ENCODE data around the gene KRTAP10-1. TPM values are rescaled to one million over a fixed set of nuclear protein-coding genes. Genes with fewer than 3 reads are reported as not detected.
A peak's percentile ranks its signal among the peaks of the same experiment; 100 is the strongest.

The KRTAP10-1 gene
- total RNA-seq, 1 donor from 2014 or later: not detected

GRCh38 chr21:44511938-44512275 lies 28.1 kb downstream of the KRTAP10-1 start:
- H4K20me1 ChIP-seq (ENCODE audit: low read depth): no peaks in the 10 kb centered on the region
- H3K27me3 ChIP-seq: no peaks in the 10 kb centered on the region
- no peaks in the 10 kb centered on the region for H3K9me3 ChIP-seq (ENCODE audit: low read depth)
- H3F3A ChIP-seq (ENCODE audit: low read depth): no peaks in the 10 kb centered on the region
- H3K36me3 ChIP-seq: no peaks in the 10 kb centered on the region
- no peak overlapping the region for H3K27ac ChIP-seq
- no peak for TF ChIP-seq EZH2phosphoT487 (IDR thresholded peaks at IDR 0.05)
- TF ChIP-seq CTCF (IDR thresholded peaks at IDR 0.05): no peak
- TF ChIP-seq EZH2 (IDR thresholded peaks at IDR 0.05): no peak
- Mint-ChIP-seq H3K36me3 (no peaks in the 10 kb centered on the region), H3K9me3 (no peaks in the 10 kb centered on the region), H3K27ac (no peak overlapping the region), H3K4me1 (no peaks in the 10 kb centered on the region), H3K27me3 (ENCODE audit: insufficient read depth, low read depth) (peaks cover 10% of the 10 kb centered on the region), H3K4me3 (no peak overlapping the region)
- no peak overlapping the region for H2AFZ ChIP-seq (replicated peaks)
- H3K4me2 ChIP-seq: no peak overlapping the region
- no peak overlapping the region for H3K9ac ChIP-seq
- H3K79me2 ChIP-seq (ENCODE audit: low read depth): no peaks in the 10 kb centered on the region
- no peak overlapping the region for H3K4me3 ChIP-seq
- no peaks in the 10 kb centered on the region for H3K4me1 ChIP-seq
- DNase-seq (ENCODE audit: low spot score): no peak

GRCh38 chr21:44511219-44511937 lies 28.6 kb downstream of the KRTAP10-1 start:
- Mint-ChIP-seq H3K27me3 (ENCODE audit: insufficient read depth, low read depth) (peaks cover 4% of the 10 kb centered on the region), H3K9me3 (no peaks in the 10 kb centered on the region), H3K36me3 (no peaks in the 10 kb centered on the region), H3K4me1 (no peaks in the 10 kb centered on the region), H3K4me3 (peak overlapping the region; percentile 50), H3K27ac (no peak overlapping the region)
- Histone ChIP-seq H2AFZ (replicated peaks) (no peak overlapping the region), H3K79me2 (ENCODE audit: low read depth) (no peaks in the 10 kb centered on the region), H3K9me3 (ENCODE audit: low read depth) (no peaks in the 10 kb centered on the region), H3K27me3 (no peaks in the 10 kb centered on the region), H3K4me1 (no peaks in the 10 kb centered on the region), H3K27ac (no peak overlapping the region), H3K4me2 (no peak overlapping the region), H3F3A (ENCODE audit: low read depth) (no peaks in the 10 kb centered on the region), H3K36me3 (no peaks in the 10 kb centered on the region), H4K20me1 (ENCODE audit: low read depth) (no peaks in the 10 kb centered on the region), H3K9ac (no peak overlapping the region), H3K4me3 (no peak overlapping the region)
- DNase-seq (ENCODE audit: low spot score): no peak
- TF ChIP-seq EZH2phosphoT487 (IDR thresholded peaks at IDR 0.05): no peak
- no peak for TF ChIP-seq CTCF (IDR thresholded peaks at IDR 0.05)
- no peak for TF ChIP-seq EZH2 (IDR thresholded peaks at IDR 0.05)

GRCh38 chr21:44510508-44511218 lies 29.3 kb downstream of the KRTAP10-1 start:
- Mint-ChIP-seq H3K36me3 (no peaks in the 10 kb centered on the region), H3K4me3 (no peak overlapping the region), H3K4me1 (peaks cover 5% of the 10 kb centered on the region), H3K9me3 (no peaks in the 10 kb centered on the region), H3K27me3 (ENCODE audit: insufficient read depth, low read depth) (peaks cover 4% of the 10 kb centered on the region), H3K27ac (no peak overlapping the region)
- Histone ChIP-seq H3K9ac (no peak overlapping the region), H3K4me2 (peak overlapping the region; percentile 71), H3K4me1 (peaks cover 6% of the 10 kb centered on the region), H2AFZ (replicated peaks) (no peak overlapping the region), H3F3A (ENCODE audit: low read depth) (no peaks in the 10 kb centered on the region), H3K27ac (no peak overlapping the region), H3K36me3 (no peaks in the 10 kb centered on the region), H3K27me3 (no peaks in the 10 kb centered on the region), H3K4me3 (peak overlapping the region; percentile 45), H3K79me2 (ENCODE audit: low read depth) (no peaks in the 10 kb centered on the region), H3K9me3 (ENCODE audit: low read depth) (no peaks in the 10 kb centered on the region), H4K20me1 (ENCODE audit: low read depth) (no peaks in the 10 kb centered on the region)
- peak; percentile 92 for TF ChIP-seq CTCF (IDR thresholded peaks at IDR 0.05)
- no peak for TF ChIP-seq EZH2 (IDR thresholded peaks at IDR 0.05)
- no peak for TF ChIP-seq EZH2phosphoT487 (IDR thresholded peaks at IDR 0.05)
- DNase-seq (ENCODE audit: low spot score): peak; percentile 85

All from neural progenitor cell (in vitro differentiated cells).